ENCODE measurements around the gene PDE6B. TPM values are rescaled to one million over a fixed set of nuclear protein-coding genes. Genes with fewer than 3 reads are reported as not detected.
"Not testable (repeated sequence)": the region's sequence is repeated elsewhere in the genome, so short reads cannot be mapped to it uniquely, and the experiment has no call there.

PDE6B gene
- total RNA-seq, 4 donors from 2014 or later, result 0.32 to 5.6 (median 2.9) TPM

DNA sequence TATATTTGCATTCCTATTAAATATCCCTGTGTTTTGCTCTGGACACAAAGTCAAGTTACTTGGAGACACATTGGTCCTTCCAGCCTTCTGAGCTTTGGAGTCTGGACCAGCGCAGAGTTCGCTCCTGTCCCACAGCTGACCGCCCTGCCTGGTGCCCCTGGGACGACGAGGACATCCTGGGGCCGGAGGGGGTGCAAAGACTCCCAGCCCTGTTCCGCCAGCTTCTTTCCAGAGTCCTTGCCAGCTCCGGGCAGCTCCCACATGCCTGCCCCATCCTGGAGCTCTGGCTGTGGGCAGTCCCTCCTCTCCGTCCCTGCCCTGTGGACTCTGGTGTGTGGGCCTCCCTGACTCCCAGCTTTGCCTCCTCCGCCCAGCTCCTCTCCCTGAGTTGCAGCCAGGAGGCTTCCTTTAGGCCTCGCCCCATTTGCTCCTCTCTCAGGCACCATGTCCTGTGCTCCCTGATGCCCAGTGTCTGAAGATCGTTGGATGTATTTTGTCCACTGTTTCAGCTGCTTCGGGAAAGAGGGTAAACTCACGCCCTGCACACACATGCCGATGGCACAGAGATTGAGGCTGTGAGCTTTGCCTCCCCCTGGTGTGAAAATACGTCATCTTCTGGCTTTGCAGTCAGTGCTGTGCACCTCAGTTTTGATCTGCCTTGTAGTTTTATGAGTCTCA is 75.4 kb downstream of the PDE6B start:
- ATAC-seq (ENCODE audit: low FRiP score), result no peak
- TF ChIP-seq, protein P1, sequence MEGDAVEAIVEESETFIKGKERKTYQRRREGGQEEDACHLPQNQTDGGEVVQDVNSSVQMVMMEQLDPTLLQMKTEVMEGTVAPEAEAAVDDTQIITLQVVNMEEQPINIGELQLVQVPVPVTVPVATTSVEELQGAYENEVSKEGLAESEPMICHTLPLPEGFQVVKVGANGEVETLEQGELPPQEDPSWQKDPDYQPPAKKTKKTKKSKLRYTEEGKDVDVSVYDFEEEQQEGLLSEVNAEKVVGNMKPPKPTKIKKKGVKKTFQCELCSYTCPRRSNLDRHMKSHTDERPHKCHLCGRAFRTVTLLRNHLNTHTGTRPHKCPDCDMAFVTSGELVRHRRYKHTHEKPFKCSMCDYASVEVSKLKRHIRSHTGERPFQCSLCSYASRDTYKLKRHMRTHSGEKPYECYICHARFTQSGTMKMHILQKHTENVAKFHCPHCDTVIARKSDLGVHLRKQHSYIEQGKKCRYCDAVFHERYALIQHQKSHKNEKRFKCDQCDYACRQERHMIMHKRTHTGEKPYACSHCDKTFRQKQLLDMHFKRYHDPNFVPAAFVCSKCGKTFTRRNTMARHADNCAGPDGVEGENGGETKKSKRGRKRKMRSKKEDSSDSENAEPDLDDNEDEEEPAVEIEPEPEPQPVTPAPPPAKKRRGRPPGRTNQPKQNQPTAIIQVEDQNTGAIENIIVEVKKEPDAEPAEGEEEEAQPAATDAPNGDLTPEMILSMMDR (IDR thresholded peaks at IDR 0.05), result no peak
- no peak for DNase-seq (ENCODE audit: low spot score)

DNA sequence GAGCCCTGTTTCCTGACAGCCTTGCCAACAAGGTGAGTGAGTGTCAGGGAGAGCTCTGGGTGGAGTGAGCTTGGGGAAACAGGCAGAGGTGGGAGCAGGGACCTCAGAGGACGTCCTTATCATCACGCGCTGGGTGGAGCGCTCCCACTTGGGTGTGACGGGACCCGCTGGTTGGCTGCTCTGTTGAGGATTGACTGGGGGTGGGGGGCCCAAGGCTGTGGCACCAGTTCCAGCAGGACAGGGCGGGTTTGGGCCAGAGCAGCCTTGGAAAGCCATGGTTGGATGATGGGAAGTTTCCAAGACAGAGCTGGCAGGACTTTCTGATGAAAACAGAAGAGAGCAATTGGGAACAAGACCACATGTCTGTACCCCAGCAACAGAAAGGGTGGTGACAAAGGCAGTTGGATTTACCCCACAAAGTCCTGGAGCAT is 77.3 kb downstream of the PDE6B start:
- TF ChIP-seq, protein P1 (IDR thresholded peaks at IDR 0.05), result no peak
- ATAC-seq (ENCODE audit: low FRiP score) (no peak), DNase-seq (ENCODE audit: low spot score) (no peak)

DNA sequence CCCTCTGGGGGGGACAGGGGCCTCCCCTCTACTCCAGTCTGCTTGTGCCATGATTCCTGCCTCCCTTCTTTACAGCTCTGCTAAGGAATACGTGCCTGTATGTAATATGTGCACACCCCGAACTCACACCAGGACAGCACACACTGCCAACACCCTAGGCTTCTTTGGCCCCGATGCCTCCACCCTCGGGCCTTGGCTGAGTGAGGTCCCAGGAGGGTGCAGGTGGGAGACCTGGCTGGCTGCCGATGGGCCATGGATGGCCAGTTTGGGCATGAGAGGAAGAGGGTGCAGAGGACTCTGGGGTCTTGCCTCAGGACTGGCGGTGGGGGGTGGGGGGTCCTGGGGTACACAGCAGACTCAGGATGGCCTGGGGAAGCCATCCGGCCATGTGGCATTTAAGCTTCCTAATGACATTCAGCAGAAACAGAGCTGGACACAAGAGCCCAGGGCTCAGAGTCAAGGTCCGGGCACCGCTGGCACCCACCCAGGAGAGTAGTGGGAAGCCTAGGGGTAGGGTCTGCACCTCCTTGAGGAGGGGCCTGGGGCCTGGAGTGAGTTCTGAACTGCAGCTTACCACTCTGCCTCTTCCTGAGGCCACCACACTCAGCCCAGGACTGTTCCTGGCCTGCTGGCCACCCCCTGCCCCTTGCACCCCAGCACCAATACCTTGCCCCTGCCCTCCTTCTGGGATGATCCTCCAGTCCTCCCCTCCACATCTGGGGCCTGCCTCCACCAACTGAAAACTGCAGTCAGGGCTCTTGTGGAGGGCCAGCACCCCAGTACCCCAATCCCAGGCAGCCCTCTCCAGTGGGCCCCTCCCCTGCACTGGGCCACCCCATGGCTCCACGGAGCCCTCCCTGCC is 78.2 kb downstream of the PDE6B start:
- DNase-seq (ENCODE audit: low spot score) (no peak), ATAC-seq (ENCODE audit: low FRiP score) (no peak)
- TF ChIP-seq, protein P1 (IDR thresholded peaks at IDR 0.05), result no peak

GRCh38 chr4:704198-704891 is 79.0 kb downstream of the PDE6B start:
- no peak for ATAC-seq (ENCODE audit: low FRiP score)
- DNase-seq (ENCODE audit: low spot score), result no peak
- TF ChIP-seq, protein P1 (IDR thresholded peaks at IDR 0.05), result no peak

DNA sequence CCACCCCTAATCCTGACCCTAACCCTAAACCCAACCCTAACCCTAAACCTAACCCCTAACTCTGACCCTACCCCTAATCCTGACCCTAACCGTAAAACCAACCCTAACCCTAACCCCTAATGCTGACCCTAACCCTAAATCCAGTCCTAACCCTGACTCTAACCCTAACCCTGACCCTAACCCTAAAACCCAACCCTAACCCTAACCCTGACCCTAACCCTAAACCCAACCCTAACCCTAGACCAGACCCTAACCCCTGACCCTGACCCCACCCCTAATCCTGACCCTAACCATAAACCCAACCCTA is 79.6 kb downstream of the PDE6B start:
- TF ChIP-seq, protein P1 (IDR thresholded peaks at IDR 0.05), result no peak
- ATAC-seq (ENCODE audit: low FRiP score) (no peak), DNase-seq (ENCODE audit: low spot score) (no peak)

DNA sequence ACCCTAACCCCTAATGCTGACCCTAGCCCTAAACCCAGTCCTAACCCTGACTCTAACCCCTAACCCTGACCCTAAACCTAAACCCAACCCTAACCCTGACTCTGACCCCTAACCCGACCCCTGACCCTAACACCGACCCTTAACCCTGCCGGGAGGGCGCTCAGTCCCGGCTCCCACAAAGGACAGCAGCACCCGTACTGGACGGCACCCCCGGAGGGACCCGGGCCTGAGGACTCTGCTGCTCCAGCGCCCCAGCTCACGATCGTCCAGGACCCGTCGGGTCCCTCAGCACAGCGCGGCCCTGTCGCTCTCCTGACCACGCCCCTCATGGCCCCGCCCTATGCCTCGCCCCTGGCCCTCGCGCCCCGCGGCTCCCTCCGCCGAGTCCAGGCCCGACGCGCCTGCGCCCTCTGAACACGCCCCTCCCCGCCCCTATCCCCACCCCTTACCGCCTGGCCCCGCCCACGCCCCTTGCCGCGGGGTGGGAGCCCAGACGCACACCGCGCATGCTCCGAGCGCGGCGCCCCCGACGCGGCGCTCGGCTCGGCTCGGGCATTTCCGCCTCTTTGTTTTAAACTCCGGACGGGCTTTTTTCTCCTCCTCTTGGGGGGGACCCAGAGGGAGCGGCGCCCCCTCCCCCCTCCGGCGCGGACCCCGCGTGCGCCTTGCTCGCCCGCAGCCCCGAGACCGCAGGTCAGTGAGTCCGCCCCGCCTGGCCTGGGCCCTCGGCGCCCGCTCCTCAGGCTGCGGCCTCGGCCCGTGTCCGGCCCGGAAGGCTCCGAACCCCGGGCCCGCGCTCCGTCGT is 80.1 kb downstream of the PDE6B start, which contains the start of gene PCGF3:
Gene PCGF3 (plus strand): TSS at position 555 of the 805 bp plus-strand sequence. CDS start 27,849 bp downstream, outside the sequence.
- TF ChIP-seq, protein P1 (IDR thresholded peaks at IDR 0.05), result no peak
- ATAC-seq (ENCODE audit: low FRiP score), result peak; percentile 97
- peak; percentile 86 for DNase-seq (ENCODE audit: low spot score)

DNA sequence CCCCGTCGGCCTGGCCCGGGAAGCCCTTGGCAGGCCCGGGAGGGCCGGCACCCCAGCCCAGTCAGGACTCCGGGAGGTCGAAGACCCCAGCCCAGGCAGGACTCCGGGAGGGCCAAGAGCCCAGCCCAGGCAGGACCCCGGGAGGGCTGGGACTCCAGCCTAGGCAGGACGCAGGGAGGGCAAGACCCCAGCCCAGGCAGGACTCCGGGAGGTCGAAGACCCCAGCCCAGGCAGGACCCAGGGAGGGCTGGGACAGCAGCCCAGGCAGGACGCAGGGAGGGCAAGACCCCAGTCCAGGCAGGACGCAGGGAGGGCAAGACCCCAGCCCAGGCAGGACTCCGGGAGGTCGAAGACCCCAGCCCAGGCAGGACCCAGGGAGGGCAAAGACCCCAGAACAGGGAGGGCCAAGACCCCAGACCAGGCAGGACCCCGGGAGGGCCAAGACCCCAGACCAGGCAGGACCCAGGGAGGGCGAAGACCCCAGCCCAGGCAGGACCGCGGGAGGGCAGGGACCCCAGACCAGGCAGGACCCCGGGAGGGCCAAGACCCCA is 80.8 kb downstream of the PDE6B start:
- DNase-seq (ENCODE audit: low spot score), result not testable (repeated sequence)

More for the DNA sequence above, 80.8 kb downstream of the PDE6B start:
- peak; percentile 6 for ATAC-seq (ENCODE audit: low FRiP score)

Measured in omental fat pad (tissue), 4 donors.